ENCODE measurements around the gene HIPK2. TPM values are rescaled to one million over a fixed set of nuclear protein-coding genes. Genes with fewer than 3 reads are reported as not detected.

The HIPK2 gene
- total and polyA plus RNA-seq, 2 donors (not counting 3 experiments of a cell fraction or from before 2014, with no cell fraction given), result 9.0 to 43.8 TPM

- CTCF ChIA-PET, result no interaction called here
- FAIRE-seq, result no peak
- H4K20me1 ChIP-seq (replicated peaks; ENCODE audit: control insufficient read depth, extremely low read depth, insufficient read depth, low read length), result no peaks in the 10 kb centered on the region
These were observed 233.2 kb downstream of the HIPK2 start for GRCh38 chr7:139544645-139545044.

More at GRCh38 chr7:139544645-139545044, 233.2 kb downstream of the HIPK2 start:
- H3K4me3 ChIP-seq (replicated peaks in 1 of 3; ENCODE audit: insufficient read depth in 1 of 3, low read depth in 1 of 3, low read length in 3 of 3), result no peak overlapping the region
- dilution Hi-C loops (cut with MboI; ENCODE audit: extremely low pct_ligation_motif_present, low sequenced_read_pairs), result no loop called here
- BruUV-seq (replicated peaks), result no TSS peak
- H3K4me1 ChIP-seq (ENCODE audit: control insufficient read depth, extremely low read depth, insufficient read depth, low read length), result no peaks in the 10 kb centered on the region
- no peaks in the 10 kb centered on the region for H3K9me1 ChIP-seq (replicated peaks; ENCODE audit: control insufficient read depth, extremely low read depth, insufficient read depth, low read length)
- DNase-seq (ENCODE audit: low read depth, low spot score), result no peak
- intact Hi-C loops (cut with micrococcal nuclease), result no loop called here
- H3K9me3 ChIP-seq (replicated peaks; ENCODE audit: control insufficient read depth, insufficient read depth, low read length), result no peaks in the 10 kb centered on the region
- no peak overlapping the region for H3K9ac ChIP-seq (replicated peaks; ENCODE audit: extremely low read depth, insufficient read depth, low read length)
- no peak overlapping the region for H3K4me2 ChIP-seq (ENCODE audit: insufficient read depth, low read length)
- no peak for TF ChIP-seq EZH2 (IDR thresholded peaks at IDR 0.05; ENCODE audit: borderline replicate concordance, low read depth, low read length, severe bottlenecking)
- TF ChIP-seq FOS (IDR thresholded peaks at IDR 0.05; ENCODE audit: borderline replicate concordance, insufficient read depth, low read length), result no peak
- no peak for TF ChIP-seq MYC (IDR thresholded peaks at IDR 0.05; ENCODE audit: low read depth, low read length)
- TF ChIP-seq CTCF (IDR thresholded peaks at IDR 0.05; ENCODE audit: extremely low read depth in 1 of 2, insufficient read depth in 1 of 2, low read depth in 1 of 2, low read length in 2 of 2), result no peak
- TF ChIP-seq GATA2 (IDR thresholded peaks at IDR 0.05; ENCODE audit: insufficient read depth, insufficient read length, low read depth, low read length), result no peak
- TF ChIP-seq POLR2AphosphoS5 (IDR thresholded peaks at IDR 0.05; ENCODE audit: insufficient read depth, low read depth, low read length), result no peak
- TF ChIP-seq JUN (IDR thresholded peaks at IDR 0.05; ENCODE audit: borderline replicate concordance, insufficient read depth, insufficient read length, low read depth), result no peak
- no peak for TF ChIP-seq POLR2A (IDR thresholded peaks at IDR 0.05; ENCODE audit: low read depth, low read length)
- TF ChIP-seq MAX (IDR thresholded peaks at IDR 0.05; ENCODE audit: insufficient read depth, insufficient read length), result no peak
- no peak overlapping the region for H3K27ac ChIP-seq (ENCODE audit: insufficient read depth, low read depth, low read length)
- H3K36me3 ChIP-seq (ENCODE audit: control insufficient read depth in 2 of 2, extremely low read depth in 1 of 2, insufficient read depth in 2 of 2, low read length in 2 of 2), result no peaks in the 10 kb centered on the region
- no peak overlapping the region for H2AFZ ChIP-seq (ENCODE audit: low read depth, low read length)
- POLR2A ChIA-PET, result no interaction called here
- no peaks in the 10 kb centered on the region for H3K27me3 ChIP-seq (ENCODE audit: control insufficient read depth in 2 of 2, insufficient read depth in 2 of 2, low read length in 2 of 2)
- no peaks in the 10 kb centered on the region for H3K79me2 ChIP-seq (ENCODE audit: control insufficient read depth, insufficient read depth, low read length)

Measured in endothelial cell of umbilical vein (primary cell).